HCT116 (cell line): ENCODE data around the gene MACROD1. TPM values are rescaled to one million over a fixed set of nuclear protein-coding genes. Genes with fewer than 3 reads are reported as not detected.

ENCODE experiments used
- CEBPB ChIP-seq: IDR thresholded peaks from 2 replicates; pipeline ENCODE4 v1.6.1; 2012; ENCODE audit warnings: low read depth
- ELF1 ChIP-seq: IDR thresholded peaks from 2 replicates; pipeline ENCODE4 v1.6.1; 2012; ENCODE audit warnings: low read depth, borderline replicate concordance
- EZH2 ChIP-seq: fragments of 200-600 bp; sonication (generic); IDR thresholded peaks from 2 replicates; pipeline ENCODE4 v1.6.1; 2017; ENCODE audit warnings: antibody characterized with exemption, mixed run types
- EZH2phosphoT487 ChIP-seq: fragments of 200-600 bp; IDR thresholded peaks from 2 replicates; pipeline ENCODE4 v1.6.1; 2018; ENCODE audit warnings: antibody characterized with exemption, borderline replicate concordance
- POLR2A ChIP-seq: IDR thresholded peaks from 2 replicates; pipeline ENCODE4 v1.7.0; 2011; ENCODE audit warnings: borderline replicate concordance; ENCODE audit not compliant: insufficient read depth, insufficient read length; ENCODE audit errors: extremely low read depth
- POLR2AphosphoS5 ChIP-seq: IDR thresholded peaks from 2 replicates; pipeline ENCODE4 v1.6.1; 2011; ENCODE audit warnings: mild to moderate bottlenecking, low read depth, low read length, moderate library complexity
- SIN3A ChIP-seq: IDR thresholded peaks from 2 replicates; pipeline ENCODE4 v1.6.1; 2012; ENCODE audit warnings: low read depth
- SP1 ChIP-seq: IDR thresholded peaks from 2 replicates; pipeline ENCODE4 v1.6.1; 2012; ENCODE audit warnings: low read depth
- SRF ChIP-seq: IDR thresholded peaks from 2 replicates; pipeline ENCODE4 v1.6.1; 2012; ENCODE audit warnings: low read depth
- TCF7L2 ChIP-seq: IDR thresholded peaks from 2 replicates; pipeline ENCODE4 v1.7.0; 2011; ENCODE audit warnings: borderline replicate concordance, inconsistent platforms; ENCODE audit not compliant: insufficient read depth, insufficient read length; ENCODE audit errors: extremely low read depth
- YY1 ChIP-seq: IDR thresholded peaks from 2 replicates; pipeline ENCODE4 v1.6.1; 2011; ENCODE audit warnings: low read length, low read depth, moderate library complexity, mild to moderate bottlenecking; ENCODE audit not compliant: insufficient replicate concordance; ENCODE audit errors: extremely low read depth
- total RNA-seq: library from RNA; stranded (reverse); gene quantifications from one replicate; pipeline ENCODE4 v1.2.1, GENCODE V29; 2021; ENCODE audit not compliant: unreplicated experiment
- TF ChIP-seq, protein P1 (sequence below): IDR thresholded peaks from 2 replicates; pipeline ENCODE4 v1.6.1; 2012
- TF ChIP-seq, protein P2 (sequence below), 3 experiments: fragments of 200-600 bp in 1 of 3; sonication (generic) in 1 of 3; IDR thresholded peaks in 2 of 3; conservative IDR thresholded peaks in 1 of 3; 2 replicates each; pipeline ENCODE4 v1.5.1; 2012 to 2017; ENCODE audit warnings: low read depth in 2 of 3, low read length in 2 of 3, antibody characterized with exemption in 1 of 3, borderline replicate concordance in 1 of 3, control low read depth in 1 of 3, mild to moderate bottlenecking in 1 of 3, mixed read lengths in 1 of 3, mixed run types in 1 of 3, moderate library complexity in 1 of 3; ENCODE audit not compliant: insufficient read depth in 1 of 3
- TF ChIP-seq, protein P3 (sequence below): IDR thresholded peaks from 2 replicates; pipeline ENCODE4 v1.6.1; 2012

The MACROD1 gene
- total RNA-seq, 1 experiment from 2014 or later: 61.1 TPM

DNA sequence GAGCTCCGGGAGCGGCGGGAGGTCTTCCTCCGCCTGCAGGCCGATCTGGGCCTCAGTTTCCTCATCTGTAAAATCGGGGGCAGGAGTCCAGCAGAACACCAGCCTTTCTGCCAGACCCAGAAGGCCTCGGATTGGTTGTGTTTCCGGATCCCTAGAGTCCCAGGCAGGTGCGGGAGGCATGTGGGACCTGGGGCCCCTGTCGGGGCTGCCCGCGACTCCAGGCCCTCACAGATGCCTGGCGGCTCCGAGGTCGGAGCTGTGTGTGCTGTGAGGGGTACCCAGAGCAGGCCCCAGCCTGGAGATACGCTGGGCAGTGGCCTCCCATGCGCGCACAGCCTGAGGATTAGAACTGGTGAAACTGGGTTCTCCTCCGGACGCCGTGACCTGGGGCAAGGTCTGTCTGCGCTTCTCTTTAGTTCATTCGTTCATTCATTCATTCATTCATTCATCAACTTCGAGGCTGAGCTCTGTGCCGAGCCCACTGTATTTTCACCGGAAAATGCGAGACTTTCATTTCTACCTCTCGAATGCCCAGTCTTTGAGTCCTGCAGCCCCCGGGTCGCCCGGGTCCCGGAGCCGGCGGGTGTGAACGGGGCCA, 105.6 kb downstream of the MACROD1 start (continued):
- no peak for TF ChIP-seq YY1
- TF ChIP-seq SP1: no peak
- no peak for TF ChIP-seq ELF1
- TF ChIP-seq, protein P1, sequence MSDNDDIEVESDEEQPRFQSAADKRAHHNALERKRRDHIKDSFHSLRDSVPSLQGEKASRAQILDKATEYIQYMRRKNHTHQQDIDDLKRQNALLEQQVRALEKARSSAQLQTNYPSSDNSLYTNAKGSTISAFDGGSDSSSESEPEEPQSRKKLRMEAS: no peak
- TF ChIP-seq POLR2A: no peak
- no peak for TF ChIP-seq TCF7L2
- no peak for TF ChIP-seq SRF
- TF ChIP-seq, protein P2, sequence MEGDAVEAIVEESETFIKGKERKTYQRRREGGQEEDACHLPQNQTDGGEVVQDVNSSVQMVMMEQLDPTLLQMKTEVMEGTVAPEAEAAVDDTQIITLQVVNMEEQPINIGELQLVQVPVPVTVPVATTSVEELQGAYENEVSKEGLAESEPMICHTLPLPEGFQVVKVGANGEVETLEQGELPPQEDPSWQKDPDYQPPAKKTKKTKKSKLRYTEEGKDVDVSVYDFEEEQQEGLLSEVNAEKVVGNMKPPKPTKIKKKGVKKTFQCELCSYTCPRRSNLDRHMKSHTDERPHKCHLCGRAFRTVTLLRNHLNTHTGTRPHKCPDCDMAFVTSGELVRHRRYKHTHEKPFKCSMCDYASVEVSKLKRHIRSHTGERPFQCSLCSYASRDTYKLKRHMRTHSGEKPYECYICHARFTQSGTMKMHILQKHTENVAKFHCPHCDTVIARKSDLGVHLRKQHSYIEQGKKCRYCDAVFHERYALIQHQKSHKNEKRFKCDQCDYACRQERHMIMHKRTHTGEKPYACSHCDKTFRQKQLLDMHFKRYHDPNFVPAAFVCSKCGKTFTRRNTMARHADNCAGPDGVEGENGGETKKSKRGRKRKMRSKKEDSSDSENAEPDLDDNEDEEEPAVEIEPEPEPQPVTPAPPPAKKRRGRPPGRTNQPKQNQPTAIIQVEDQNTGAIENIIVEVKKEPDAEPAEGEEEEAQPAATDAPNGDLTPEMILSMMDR (IDR thresholded peaks at IDR 0.05 in 2 of 3, conservative IDR thresholded peaks at IDR 0.05 in 1 of 3; ENCODE audit: borderline replicate concordance in 1 of 3, insufficient read depth in 1 of 3, low read depth in 2 of 3, low read length in 2 of 3): no peak
- TF ChIP-seq EZH2phosphoT487: no peak
- no peak for TF ChIP-seq CEBPB
- TF ChIP-seq EZH2: no peak
- no peak for TF ChIP-seq SIN3A
- TF ChIP-seq POLR2AphosphoS5: no peak
- TF ChIP-seq, protein P3, sequence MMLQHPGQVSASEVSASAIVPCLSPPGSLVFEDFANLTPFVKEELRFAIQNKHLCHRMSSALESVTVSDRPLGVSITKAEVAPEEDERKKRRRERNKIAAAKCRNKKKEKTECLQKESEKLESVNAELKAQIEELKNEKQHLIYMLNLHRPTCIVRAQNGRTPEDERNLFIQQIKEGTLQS: no peak
